DMS153 treated with DMSO at 0.1 percent for 48 hours (cell line): ENCODE data around the gene ACOT11.

Source experiments
- DNase-seq: peaks from one replicate; lab custom pipeline; 2025; ENCODE audit not compliant: unreplicated experiment; lab: John Stamatoyannopoulos, UW

ACOT11 gene

DNA sequence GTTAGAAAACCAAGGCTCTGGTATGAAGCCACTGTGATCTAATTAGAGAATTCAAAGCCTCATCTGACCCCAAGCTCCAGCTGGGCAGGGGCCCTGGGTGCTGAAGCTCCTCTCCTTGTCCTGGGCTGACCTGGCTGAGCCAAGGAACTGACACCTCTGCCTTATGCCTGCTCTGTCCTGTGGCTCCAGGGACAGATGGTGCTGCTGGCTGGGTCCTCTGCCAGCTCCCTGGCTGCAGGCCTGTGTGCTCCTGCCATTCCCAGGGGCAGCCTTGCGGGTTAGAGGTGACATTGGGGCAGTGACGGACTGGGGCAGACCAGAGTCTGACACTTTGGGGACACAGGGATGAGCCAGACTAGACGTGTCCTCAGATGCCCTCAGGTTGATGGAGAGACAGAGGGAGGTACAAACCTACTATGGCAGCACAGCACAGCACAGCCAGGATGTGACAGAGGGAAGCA, 11.8 kb downstream of the ACOT11 start:
- DNase-seq: no peak

DNA sequence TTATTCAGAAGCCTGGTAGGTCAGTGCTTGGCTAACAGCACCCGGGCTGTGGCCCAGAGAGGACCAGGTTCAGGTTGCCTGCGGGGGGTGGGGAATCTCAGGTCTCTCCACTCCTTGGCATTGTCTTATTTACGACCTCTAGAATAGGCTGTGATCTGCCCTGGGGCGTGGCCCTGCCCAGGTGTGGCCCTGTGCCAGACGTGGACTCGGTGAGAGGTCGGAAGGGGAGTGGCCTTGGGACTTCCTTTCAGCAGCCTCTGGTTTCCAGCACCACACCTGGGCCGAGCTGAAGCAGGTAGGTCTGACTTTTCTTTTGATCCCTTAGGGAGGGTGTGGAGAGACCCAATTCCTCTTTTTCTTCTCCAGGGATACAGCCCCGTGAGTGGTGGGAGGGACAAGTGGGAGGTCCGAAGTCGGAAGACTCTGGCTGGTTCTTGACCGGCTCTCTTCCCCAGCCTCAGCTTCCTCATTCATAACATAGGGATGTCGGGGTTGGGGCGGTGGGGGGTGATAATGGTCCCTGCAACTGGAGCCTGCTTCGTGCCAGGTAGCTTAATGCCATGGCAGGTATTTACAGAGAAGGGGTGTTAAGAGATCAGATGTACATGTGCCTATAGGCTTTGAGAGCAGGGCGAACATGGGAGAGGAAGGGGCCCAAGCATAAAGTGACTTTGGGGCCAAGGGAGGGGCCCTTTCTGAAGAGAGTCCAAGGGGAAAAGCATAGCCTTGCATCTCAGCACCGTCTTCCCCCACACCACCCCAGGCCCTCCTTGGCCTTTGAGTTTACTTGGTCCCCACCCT, 16.5 kb downstream of the ACOT11 start:
- peak; percentile 94 for DNase-seq

GRCh38 chr1:54565113-54565501, 17.1 kb downstream of the ACOT11 start:
- no peak for DNase-seq

GRCh38 chr1:54566438-54567141, 18.6 kb downstream of the ACOT11 start:
- DNase-seq: no peak

- DNase-seq: no peak
These were observed 19.9 kb downstream of the ACOT11 start for GRCh38 chr1:54567961-54568360.

DNA sequence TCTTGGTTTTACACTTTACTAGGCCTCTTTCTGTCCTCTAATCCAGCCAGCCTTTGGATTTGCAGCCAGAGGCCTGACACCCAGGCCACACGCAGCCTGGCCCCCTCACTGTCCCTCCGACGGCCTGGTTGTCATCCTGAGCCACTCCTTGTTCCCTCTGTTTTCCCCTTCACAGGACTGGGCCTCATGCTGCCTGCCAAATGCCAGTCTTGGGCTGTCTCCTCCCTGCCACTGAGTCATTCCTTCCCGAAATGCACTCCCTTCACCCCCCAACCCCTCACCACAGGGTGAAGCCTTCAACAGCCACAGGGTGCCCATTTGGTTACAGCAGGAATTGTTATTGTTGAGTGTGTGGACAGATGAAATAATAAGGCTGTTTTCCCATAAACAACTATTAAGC, 21.3 kb downstream of the ACOT11 start:
- no peak for DNase-seq

- DNase-seq: no peak
These were observed 22.1 kb downstream of the ACOT11 start for GRCh38 chr1:54570161-54570560.

DNA sequence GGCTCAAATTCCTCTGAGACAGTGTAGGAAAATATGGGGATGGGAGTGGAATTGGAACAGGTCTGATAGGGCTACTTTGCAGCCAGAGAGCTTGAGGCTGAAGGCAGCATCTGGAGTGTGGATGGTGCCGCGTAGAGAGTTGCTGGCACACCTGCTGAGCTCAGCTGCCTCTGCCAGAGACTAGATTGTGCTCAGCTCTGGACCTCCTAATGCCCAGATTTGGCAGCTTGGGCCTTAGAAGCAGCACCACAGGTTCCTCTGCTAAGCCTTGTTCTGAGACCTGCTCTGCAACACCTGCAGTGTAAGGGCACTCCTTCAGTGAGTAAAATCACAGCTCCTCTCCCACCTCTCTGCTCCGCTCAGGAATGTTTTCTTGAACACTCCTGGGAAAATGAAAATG, 23.3 kb downstream of the ACOT11 start:
- DNase-seq: no peak

DNA sequence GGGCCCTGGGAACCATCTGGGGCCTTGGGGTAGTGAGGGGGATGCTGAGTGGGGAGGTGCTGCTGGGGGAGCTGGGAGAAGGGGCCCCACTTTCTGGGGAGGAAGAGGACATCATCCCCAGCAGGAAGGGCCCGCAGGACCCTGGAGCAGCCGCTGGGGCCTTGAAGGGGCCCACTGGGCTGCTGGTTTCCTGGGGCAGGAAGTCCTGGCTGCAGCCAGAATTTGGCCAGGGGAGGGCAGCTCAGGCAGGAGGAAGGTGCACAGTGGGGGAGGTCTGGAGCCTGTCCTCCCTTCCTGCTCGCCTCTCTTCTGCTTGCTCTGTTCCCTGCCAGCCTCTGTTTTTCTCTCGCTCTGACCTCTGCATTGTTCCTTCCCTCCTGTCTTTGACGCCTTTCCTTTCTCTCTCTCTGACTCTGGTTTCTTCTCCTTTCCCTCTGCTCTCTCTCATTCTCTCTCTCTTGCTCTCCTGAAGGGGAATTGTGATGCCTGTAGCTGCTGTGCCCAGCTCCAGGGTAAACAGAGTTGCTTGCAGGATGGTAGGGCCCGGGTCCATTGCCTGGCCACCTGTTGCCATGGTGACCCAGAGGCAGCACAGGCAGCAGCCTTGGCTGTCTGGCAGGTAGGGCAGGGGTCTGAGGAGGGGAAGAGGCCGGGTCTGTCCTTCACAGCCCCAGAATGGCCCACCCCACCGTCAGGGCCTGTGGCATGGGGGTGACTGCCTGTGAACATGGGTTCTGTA, 23.9 kb downstream of the ACOT11 start:
- no peak for DNase-seq

- no peak for DNase-seq
These were observed 24.5 kb downstream of the ACOT11 start for GRCh38 chr1:54572542-54572850.

DNA sequence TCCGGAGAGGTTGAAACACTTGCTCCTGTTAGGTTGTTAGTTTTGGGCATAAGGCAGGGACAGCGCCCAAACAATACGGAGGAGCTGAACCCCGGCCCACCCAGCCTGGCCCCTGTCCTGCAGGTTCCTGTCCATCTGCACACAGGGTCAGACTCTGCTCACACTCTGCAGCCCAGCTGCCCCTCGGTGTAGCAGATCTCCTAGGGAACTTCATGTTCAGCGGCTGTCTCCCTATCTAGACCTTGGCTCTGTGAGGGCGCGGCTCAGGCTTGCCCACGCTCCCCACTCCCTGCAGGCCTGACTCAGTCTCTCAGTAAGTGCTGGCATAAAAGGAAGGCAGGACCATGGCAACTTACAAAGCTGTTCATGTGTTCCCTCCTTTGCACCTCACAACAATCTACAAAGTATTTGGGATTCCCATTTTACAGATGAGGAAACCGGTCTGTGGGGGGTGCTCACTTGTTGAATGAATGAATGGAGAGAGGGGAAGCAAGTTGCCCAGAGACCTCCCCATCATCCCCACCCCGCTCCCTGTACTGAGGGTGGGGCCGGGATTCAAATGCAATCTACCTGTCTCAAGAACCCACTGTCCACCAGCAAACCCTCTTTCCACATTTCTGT, 26.2 kb downstream of the ACOT11 start:
- DNase-seq: no peak

- DNase-seq: no peak
These were observed 27.1 kb downstream of the ACOT11 start for GRCh38 chr1:54575161-54575560.

DNA sequence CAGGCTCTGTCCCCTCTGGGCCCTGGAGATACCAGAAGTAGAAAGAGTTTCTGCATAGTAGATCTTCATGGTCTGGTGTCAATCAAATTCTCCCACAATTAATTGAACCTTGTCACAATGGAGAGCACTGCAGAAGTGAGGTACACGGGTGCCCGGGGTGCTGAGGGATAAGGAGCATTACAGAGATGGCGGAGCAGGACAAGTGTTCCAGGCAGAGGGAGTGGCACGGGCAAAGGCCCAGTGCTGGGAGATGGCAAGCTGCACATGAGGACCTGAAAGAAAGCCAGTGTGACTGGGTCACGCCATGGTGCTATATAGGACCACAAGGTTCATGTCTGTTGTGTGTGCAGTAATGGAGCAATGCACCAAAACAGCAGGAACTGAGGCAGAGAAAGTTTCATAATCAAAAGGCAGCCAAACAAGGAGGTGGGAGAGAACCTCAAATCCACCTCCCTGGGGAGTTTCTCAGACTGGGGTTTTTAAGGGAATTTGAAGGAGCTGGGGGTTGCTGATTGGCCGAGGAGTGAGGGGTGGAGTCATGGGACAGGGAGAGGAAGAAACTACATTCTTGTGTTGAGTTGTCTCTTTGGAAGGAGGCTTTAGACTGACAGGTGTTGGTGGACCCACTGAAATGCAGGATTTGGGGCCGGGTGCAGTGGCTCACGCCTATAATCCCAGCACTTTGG, 27.7 kb downstream of the ACOT11 start:
- DNase-seq: no peak

GRCh38 chr1:54577612-54578011, 29.6 kb downstream of the ACOT11 start:
- DNase-seq: peak; percentile 27

DNA sequence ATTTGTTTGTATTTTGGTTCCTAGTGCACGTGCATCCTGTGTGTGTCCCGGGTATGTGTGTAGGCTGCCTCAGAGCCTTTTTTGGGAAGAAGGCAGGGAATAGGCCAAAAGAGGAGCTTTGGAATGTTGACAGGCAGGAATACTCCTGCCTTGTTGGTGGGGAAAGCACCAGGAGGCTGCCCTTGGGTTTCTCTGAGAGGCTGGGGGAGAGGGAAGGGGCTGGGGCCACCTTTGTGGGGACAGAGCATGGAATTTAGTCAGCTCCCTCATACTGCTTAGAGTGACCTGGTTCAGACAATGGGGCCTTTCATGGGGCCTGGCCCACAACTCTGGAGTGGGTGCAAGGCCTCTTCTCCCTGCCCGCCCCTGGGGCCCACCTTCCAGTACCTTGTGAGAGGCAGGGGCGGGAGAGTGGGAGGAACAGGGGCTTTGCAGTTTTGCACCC, 31.3 kb downstream of the ACOT11 start:
- no peak for DNase-seq

GRCh38 chr1:54580856-54581550, 33.0 kb downstream of the ACOT11 start:
- no peak for DNase-seq

DNA sequence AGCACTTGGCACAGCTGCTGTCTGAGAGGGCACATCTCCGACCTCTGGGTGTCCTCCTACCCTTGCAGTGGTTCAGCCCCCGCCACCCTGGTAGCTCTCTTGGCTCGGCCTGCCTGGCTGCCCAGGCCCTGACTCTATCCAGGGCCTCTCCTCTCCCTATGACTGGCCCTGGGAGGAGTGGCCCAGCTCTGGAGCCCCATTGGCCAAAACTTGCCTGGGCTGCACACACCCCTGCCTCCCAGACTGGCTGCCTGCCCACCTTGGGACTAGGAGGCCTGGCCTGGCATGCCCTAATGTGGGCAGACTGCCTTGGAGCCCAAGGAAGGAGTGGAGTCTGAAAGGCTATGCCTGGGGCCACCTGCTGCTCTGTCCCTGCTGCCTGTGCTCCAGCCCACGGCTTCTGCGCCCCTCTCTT, 33.6 kb downstream of the ACOT11 start:
- peak; percentile 28 for DNase-seq

DNA sequence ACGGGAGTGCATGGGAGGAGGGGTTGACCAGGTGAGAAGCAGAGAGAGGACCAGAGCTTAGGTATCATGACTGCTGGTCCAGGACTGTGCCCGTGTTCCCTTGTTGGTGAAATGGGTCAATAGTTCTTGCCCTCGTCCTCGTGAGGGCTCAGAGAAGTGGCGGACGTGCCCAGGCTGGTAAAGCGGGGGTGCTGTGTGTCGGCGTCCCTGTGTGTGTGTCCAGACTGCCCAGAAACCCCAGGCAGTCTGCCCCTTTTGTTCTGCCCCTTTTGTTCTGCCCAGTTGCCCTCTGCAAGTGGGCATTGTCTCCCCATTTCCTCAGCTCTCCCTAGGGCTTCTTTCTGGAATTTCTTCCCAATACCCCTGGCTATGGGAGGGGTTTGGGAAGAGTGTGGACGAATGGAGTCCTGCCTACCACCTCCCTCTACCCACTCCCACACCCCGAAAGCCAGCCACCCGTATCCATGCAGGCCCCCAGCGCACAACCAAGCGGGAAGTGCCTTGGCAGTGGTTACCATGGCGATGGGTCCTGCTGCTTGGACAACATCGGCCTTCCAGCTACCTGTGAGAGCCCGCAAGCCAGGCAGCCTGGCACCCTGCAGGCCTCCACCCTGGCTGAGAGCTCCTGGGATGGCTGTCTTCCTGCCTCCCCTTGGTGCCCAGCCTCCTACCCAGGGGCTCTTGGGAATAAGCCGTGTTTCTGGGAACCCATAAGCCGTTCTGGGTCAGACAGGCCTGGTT, 34.7 kb downstream of the ACOT11 start:
- DNase-seq: peak; percentile 72

DNA sequence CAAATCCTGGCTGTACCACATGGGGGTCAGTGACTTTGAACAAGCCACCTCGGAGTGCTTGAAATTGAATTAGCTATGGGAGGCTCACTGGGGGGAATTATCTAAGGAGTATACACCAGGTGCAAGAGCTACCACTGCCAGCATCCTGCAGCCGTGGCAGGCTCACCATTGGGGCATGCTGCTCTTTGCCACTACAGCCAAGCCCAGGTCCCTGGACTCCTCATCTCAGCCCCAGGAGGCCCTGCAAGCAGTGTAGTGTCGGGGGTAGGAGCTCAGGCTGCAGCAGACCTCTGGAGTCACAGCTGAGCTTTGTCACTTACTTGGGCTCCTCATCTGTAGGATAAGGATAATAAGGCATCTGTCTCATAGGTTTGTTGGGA, 35.3 kb downstream of the ACOT11 start:
- DNase-seq: no peak

DNA sequence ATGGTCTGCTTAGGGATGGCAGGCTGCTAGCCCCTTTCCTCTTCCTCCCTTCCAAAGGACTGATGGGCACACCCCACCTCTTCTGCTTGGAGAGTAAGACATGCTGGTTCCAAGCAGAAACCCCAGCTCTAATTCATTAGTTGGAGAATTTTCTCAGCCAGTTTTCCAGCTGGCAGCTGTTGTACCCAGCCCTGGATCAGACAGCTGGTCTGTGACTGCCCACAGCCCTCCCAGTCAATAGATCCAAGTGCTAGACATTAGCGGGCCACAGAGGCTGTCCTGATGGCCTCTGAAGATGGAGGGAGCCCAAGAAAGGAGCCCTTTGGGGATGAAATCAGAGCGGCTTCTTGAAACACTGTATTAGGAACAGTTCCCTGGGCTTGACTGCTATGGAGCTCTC, 35.8 kb downstream of the ACOT11 start:
- DNase-seq: no peak
